K562 (cell line): ENCODE results near the gene AGAP1. TPM values are rescaled to one million over a fixed set of nuclear protein-coding genes. Genes with fewer than 3 reads are reported as not detected.

Experiments
- ATAC-seq: fragments of 200-7000 bp; cut with Tn5 transposase; 3 replicates; pipeline ENCODE4 v1.9.1; 2020; ENCODE audit warnings: moderate library complexity
- BruUV-seq: library from RNA; stranded (reverse); fragments of 400-500 nt; replicated peaks from 2 replicates; lab custom pipeline; 2021; lab: Mats Ljungman, UMichigan
- CTCF ChIA-PET: fragments of 300-600 bp; formaldehyde crosslinking; extraction: SDS; loops from one replicate; lab custom pipeline; 2021; ENCODE audit warnings: low intra/inter-chr PET ratio; lab: Yijun Ruan, JAX
- POLR2A ChIA-PET: fragments of 300-600, 350-650 bp; sonication (Branson Sonifier 250); formaldehyde crosslinking; extraction: SDS; loops from one replicate; lab custom pipeline; 2021; ENCODE audit warnings: antibody characterized with exemption, inconsistent platforms; lab: Yijun Ruan, JAX
- DNase-seq, 4 experiments: peaks; one replicate each; pipeline versions ENCODE4 v3.0.0 to v3.0.0-alpha.2; 2011 to 2018; ENCODE audit warnings: low spot score in 3 of 4, mixed read lengths in 3 of 4; ENCODE audit errors: extremely low read depth in 1 of 4
- FAIRE-seq: peaks from 2 replicates; lab custom pipeline; 2011; peaks lifted over from hg19 to GRCh38; lab: Jason Lieb, UNC
- H2AFZ ChIP-seq: 2 replicates; pipeline ENCODE4 v1.6.0; 2011; ENCODE audit warnings: low read depth, low read length, control low read depth, inconsistent platforms
- H3K27ac ChIP-seq: fragments of 200-600 bp; 3 replicates; pipeline ENCODE4 v1.8.0; 2011; ENCODE audit warnings: low read depth, mild to moderate bottlenecking, control low read depth, inconsistent platforms, low read length, moderate library complexity, mixed read lengths; ENCODE audit errors: extremely low read depth
- H3K27me3 ChIP-seq, 2 experiments: fragments of 300-600 bp in 1 of 2; 2 replicates in 1 of 2; 3 replicates in 1 of 2; pipeline versions ENCODE4 v1.6.0 to v1.8.0; 2011; ENCODE audit warnings: inconsistent platforms in 2 of 2, low read length in 2 of 2, mild to moderate bottlenecking in 1 of 2, mixed read lengths in 1 of 2, moderate library complexity in 1 of 2; ENCODE audit not compliant: control insufficient read depth in 2 of 2, insufficient read depth in 2 of 2
- H3K36me3 ChIP-seq: fragments of 300-600 bp; 3 replicates; pipeline ENCODE4 v1.8.0; 2011; ENCODE audit warnings: mild to moderate bottlenecking, low read length, inconsistent platforms; ENCODE audit not compliant: control insufficient read depth, insufficient read depth
- H3K4me1 ChIP-seq, 2 experiments: fragments of 200-600 bp in 1 of 2; replicated peaks in 1 of 2; 2 replicates in 1 of 2; 3 replicates in 1 of 2; pipeline versions ENCODE4 v1.5.1 to v1.8.0; 2011; ENCODE audit warnings: inconsistent platforms in 2 of 2, low read length in 2 of 2, mild to moderate bottlenecking in 1 of 2, mixed read lengths in 1 of 2, moderate library complexity in 1 of 2; ENCODE audit not compliant: control insufficient read depth in 2 of 2, insufficient read depth in 2 of 2
- H3K4me2 ChIP-seq: 2 replicates; pipeline ENCODE4 v1.6.1; 2011; ENCODE audit warnings: low read length, control low read depth, inconsistent platforms, mixed read lengths; ENCODE audit not compliant: insufficient read depth
- H3K4me3 ChIP-seq: fragments of 200-600 bp; sonication (generic), shearing (Covaris generic); 2 replicates; pipeline ENCODE4 v1.5.1; 2016; ENCODE audit warnings: control low read depth, inconsistent platforms
- H3K79me2 ChIP-seq: fragments of 200-600 bp; 3 replicates; pipeline ENCODE4 v1.8.0; 2011; ENCODE audit warnings: low read length, inconsistent platforms; ENCODE audit not compliant: control insufficient read depth, insufficient read depth
- H3K9ac ChIP-seq, 2 experiments: 2 replicates each; pipeline versions ENCODE4 v1.6.0 to v1.6.1; 2011; ENCODE audit warnings: low read depth in 2 of 2, low read length in 2 of 2, control low read depth in 1 of 2, inconsistent platforms in 1 of 2, mild to moderate bottlenecking in 1 of 2, mixed read lengths in 1 of 2; ENCODE audit not compliant: insufficient read depth in 1 of 2
- H3K9me1 ChIP-seq: one replicate; pipeline ENCODE4 v1.6.0; 2011; ENCODE audit warnings: inconsistent platforms, mild to moderate bottlenecking, low read length, moderate library complexity; ENCODE audit not compliant: control insufficient read depth, insufficient read depth
- H3K9me3 ChIP-seq: replicated peaks from 2 replicates; pipeline ENCODE4 v1.5.1; 2011; ENCODE audit warnings: low read depth, low read length, inconsistent platforms; ENCODE audit not compliant: control insufficient read depth, insufficient read depth
- H4K20me1 ChIP-seq: replicated peaks from 2 replicates; pipeline ENCODE4 v1.6.1; 2011; ENCODE audit warnings: low read length, inconsistent platforms, mixed read lengths; ENCODE audit not compliant: control insufficient read depth, insufficient read depth
- DDX20 ChIP-seq: fragments of 450-650 bp; IDR thresholded peaks from 2 replicates; pipeline ENCODE4 v1.6.1; 2016; ENCODE audit warnings: missing genetic modification characterization, low read depth, mild to moderate bottlenecking, missing compliant biosample characterization, moderate library complexity
- NCOA1 ChIP-seq: fragments of 450-650 bp; IDR thresholded peaks from 2 replicates; pipeline ENCODE4 v1.6.1; 2016; ENCODE audit warnings: low read depth
- NCOR1 ChIP-seq: fragments of 450-650 bp; IDR thresholded peaks from 2 replicates; pipeline ENCODE4 v1.6.1; 2016; ENCODE audit warnings: mild to moderate bottlenecking, moderate library complexity
- PBX2 ChIP-seq, 2 experiments: IDR thresholded peaks in 1 of 2; conservative IDR thresholded peaks in 1 of 2; 2 replicates each; pipeline ENCODE4 v1.6.1; 2016; ENCODE audit warnings: low read depth in 2 of 2, mild to moderate bottlenecking in 1 of 2, missing compliant biosample characterization in 1 of 2, missing genetic modification characterization in 1 of 2, moderate library complexity in 1 of 2
- SMARCA5 ChIP-seq: fragments of 450-650 bp; IDR thresholded peaks from 2 replicates; pipeline ENCODE4 v1.6.1; 2016
- TAF1 ChIP-seq: IDR thresholded peaks from 2 replicates; pipeline ENCODE4 v1.6.1; 2011; ENCODE audit warnings: mild to moderate bottlenecking, low read length, moderate library complexity; ENCODE audit not compliant: insufficient read depth, control insufficient read depth, severe bottlenecking; ENCODE audit errors: extremely low read depth
- ZNF174 ChIP-seq: fragments of 250-450 bp; sonication (Bioruptor Pico); IDR thresholded peaks from 2 replicates; pipeline ENCODE4 v1.4.0; 2020; ENCODE audit warnings: mild to moderate bottlenecking
- ZNF551 ChIP-seq: fragments of 250-450 bp; sonication (Bioruptor Pico); IDR thresholded peaks from 2 replicates; pipeline ENCODE4 v1.5.0; 2021; ENCODE audit warnings: mild to moderate bottlenecking, moderate library complexity
- ZNF75A ChIP-seq: fragments of 450-650 bp; formaldehyde crosslinking; IDR thresholded peaks from 2 replicates; pipeline ENCODE4 v1.4.0; 2020; ENCODE audit warnings: mild to moderate bottlenecking
- ZNF77 ChIP-seq: fragments of 250-450 bp; sonication (Bioruptor Pico); IDR thresholded peaks from 2 replicates; pipeline ENCODE4 v1.5.0; 2020
- WGBS: fragments of 100-300 bp; shearing (Covaris generic); methylation state at CpG from one replicate; pipeline ENCODE4 v1.1.6; 2016; ENCODE audit warnings: low coverage, mixed read lengths; ENCODE audit not compliant: insufficient coverage; ENCODE audit errors: missing lambda C conversion rate; 5-methylcytosine and 5-hydroxymethylcytosine counted together
- in situ Hi-C: fragments of 300-500 bp; cut with MboI; formaldehyde crosslinking; loops from 4 replicates; pipeline ENCODE4 v1.15.0; 2018; ENCODE audit warnings: inconsistent platforms, mixed read lengths
- intact Hi-C: fragments of 100-400 bp; cut with micrococcal nuclease; formaldehyde crosslinking; loops from 2 replicates; pipeline ENCODE4 v1.14.2; 2022
- polyA plus RNA-seq, 8 experiments: library from polyadenylated mRNA; depleted of rRNA in 4 of 8; stranded (reverse) in 5 of 8; unstranded in 3 of 8; fragments of >200 nt; fragmentation: Nextera tagmentation in 2 of 8; fragmentation: Illumina TruSeq in 1 of 8; extraction: Ambion mirVana in 2 of 8; extraction: Trizol in 1 of 8; gene quantifications; 2 replicates each; pipeline versions ENCODE4 v1.2.1 to v1.2.3, GENCODE V29; 2011 to 2014; ENCODE audit warnings: inconsistent platforms in 1 of 8, missing spikeins in 1 of 8
- total RNA-seq, 7 experiments: library from RNA; depleted of rRNA in 6 of 7; stranded (reverse); fragments of >200 nt in 6 of 7; fragmentation: Illumina TruSeq in 2 of 7; extraction: Trizol in 2 of 7; gene quantifications; 2 replicates each; pipeline versions ENCODE4 v1.2.1 to v1.2.3, GENCODE V29; 2011 to 2021; ENCODE audit warnings: low replicate concordance in 1 of 7
- TF ChIP-seq, protein P1 (sequence below): fragments of 250-450 bp; sonication (Bioruptor Pico); IDR thresholded peaks from 2 replicates; pipeline ENCODE4 v1.4.0; 2020

Gene AGAP1
- total and polyA plus RNA-seq, 9 of the 15 experiments (the other 6 are each of a cell fraction or from before 2014, with no cell fraction given): 1.3 to 24.0 (median 10.6) TPM

DNA sequence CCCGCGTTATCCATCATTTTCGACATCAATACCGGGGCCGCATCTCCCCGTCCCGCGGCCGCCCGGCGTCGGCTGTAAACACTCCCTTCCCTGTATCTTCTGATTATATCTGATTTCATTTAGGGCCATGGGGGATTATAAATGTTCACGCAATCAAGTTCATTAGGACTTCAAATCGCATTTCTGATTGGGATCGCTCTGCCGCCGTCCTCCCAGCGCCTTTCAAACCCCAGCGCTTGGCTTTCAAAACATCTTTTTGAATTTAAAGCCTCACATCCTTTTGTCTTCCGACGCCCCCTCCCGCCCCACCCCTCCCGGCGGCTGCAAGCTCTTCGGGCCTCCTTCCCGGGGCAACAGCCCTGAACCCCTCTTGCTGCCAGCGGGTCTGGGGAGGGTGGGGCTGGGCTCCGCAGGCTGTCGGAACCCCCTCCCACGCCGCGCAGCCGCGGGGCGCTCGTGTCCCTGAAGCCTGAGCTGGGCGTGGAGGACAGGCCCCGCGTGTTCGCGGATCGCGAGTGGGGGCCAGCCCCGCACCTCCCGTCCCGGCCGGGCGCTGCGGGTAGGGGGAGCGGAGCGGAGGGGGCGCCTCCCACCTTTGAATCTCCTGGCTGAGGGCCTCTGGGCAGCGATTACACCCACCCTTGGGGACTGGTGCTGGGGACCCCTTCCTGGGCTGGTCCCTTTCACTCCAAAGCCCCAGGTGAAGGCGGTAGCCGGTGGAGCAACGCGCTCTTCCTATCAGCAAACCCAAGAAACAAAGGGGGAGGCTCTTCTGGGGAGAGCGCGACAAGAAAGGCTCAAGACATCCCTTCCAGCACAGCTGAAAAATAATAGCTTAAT, 685.6 kb downstream of the AGAP1 start:
- ATAC-seq: no peak
- POLR2A ChIA-PET: no interaction called here
- no TSS peak for BruUV-seq
- intact Hi-C loops (no loop called here), in situ Hi-C loops (loop anchor here (5.0 kb wide), 1 partner anchor 402 kb away; no protein-coding TSS in a partner anchor)
- no peak overlapping the region for H3K27ac ChIP-seq
- H2AFZ ChIP-seq: no peak overlapping the region
- no peaks in the 10 kb centered on the region for H3K27me3 ChIP-seq
- H3K36me3 ChIP-seq: no peaks in the 10 kb centered on the region
- H3K4me3 ChIP-seq: no peak overlapping the region
- no peak for DNase-seq
- no peaks in the 10 kb centered on the region for H3K9me1 ChIP-seq
- no peak for FAIRE-seq
- no peaks in the 10 kb centered on the region for H4K20me1 ChIP-seq
- H3K4me2 ChIP-seq: no peak overlapping the region
- H3K9me3 ChIP-seq: no peaks in the 10 kb centered on the region
- H3K79me2 ChIP-seq: no peaks in the 10 kb centered on the region
- CTCF ChIA-PET: no interaction called here
- TF ChIP-seq NCOA1 (no peak), ZNF174 (no peak), NCOR1 (no peak), SMARCA5 (no peak), ZNF551 (CRISPR knock-in tag) (no peak), ZNF77 (no peak), PBX2 (CRISPR knock-in tag; IDR thresholded peaks at IDR 0.05; ENCODE audit: low read depth) (no peak), PBX2 (tag; conservative IDR thresholded peaks at IDR 0.05; ENCODE audit: low read depth) (no peak), ZNF75A (CRISPR knock-in tag) (no peak), DDX20 (no peak), TAF1 (no peak)
- TF ChIP-seq, protein P1, sequence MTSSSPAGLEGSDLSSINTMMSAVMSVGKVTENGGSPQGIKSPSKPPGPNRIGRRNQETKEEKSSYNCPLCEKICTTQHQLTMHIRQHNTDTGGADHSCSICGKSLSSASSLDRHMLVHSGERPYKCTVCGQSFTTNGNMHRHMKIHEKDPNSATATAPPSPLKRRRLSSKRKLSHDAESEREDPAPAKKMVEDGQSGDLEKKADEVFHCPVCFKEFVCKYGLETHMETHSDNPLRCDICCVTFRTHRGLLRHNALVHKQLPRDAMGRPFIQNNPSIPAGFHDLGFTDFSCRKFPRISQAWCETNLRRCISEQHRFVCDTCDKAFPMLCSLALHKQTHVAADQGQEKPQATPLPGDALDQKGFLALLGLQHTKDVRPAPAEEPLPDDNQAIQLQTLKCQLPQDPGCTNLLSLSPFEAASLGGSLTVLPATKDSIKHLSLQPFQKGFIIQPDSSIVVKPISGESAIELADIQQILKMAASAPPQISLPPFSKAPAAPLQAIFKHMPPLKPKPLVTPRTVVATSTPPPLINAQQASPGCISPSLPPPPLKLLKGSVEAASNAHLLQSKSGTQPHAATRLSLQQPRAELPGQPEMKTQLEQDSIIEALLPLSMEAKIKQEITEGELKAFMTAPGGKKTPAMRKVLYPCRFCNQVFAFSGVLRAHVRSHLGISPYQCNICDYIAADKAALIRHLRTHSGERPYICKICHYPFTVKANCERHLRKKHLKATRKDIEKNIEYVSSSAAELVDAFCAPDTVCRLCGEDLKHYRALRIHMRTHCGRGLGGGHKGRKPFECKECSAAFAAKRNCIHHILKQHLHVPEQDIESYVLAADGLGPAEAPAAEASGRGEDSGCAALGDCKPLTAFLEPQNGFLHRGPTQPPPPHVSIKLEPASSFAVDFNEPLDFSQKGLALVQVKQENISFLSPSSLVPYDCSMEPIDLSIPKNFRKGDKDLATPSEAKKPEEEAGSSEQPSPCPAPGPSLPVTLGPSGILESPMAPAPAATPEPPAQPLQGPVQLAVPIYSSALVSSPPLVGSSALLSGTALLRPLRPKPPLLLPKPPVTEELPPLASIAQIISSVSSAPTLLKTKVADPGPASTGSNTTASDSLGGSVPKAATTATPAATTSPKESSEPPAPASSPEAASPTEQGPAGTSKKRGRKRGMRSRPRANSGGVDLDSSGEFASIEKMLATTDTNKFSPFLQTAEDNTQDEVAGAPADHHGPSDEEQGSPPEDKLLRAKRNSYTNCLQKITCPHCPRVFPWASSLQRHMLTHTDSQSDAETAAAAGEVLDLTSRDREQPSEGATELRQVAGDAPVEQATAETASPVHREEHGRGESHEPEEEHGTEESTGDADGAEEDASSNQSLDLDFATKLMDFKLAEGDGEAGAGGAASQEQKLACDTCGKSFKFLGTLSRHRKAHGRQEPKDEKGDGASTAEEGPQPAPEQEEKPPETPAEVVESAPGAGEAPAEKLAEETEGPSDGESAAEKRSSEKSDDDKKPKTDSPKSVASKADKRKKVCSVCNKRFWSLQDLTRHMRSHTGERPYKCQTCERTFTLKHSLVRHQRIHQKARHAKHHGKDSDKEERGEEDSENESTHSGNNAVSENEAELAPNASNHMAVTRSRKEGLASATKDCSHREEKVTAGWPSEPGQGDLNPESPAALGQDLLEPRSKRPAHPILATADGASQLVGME (CRISPR knock-in tag): no peak
- WGBS: 78% methylated on average over 20 of the region's 59 CpGs
- peaks cover 2 to 20% of the 10 kb centered on the region in 2 experiments; a peak in 4 of 5 replicates for H3K4me1 ChIP-seq
- no peak overlapping the region for H3K9ac ChIP-seq
